Measurements from ENCODE around the gene GNL2.

DNA sequence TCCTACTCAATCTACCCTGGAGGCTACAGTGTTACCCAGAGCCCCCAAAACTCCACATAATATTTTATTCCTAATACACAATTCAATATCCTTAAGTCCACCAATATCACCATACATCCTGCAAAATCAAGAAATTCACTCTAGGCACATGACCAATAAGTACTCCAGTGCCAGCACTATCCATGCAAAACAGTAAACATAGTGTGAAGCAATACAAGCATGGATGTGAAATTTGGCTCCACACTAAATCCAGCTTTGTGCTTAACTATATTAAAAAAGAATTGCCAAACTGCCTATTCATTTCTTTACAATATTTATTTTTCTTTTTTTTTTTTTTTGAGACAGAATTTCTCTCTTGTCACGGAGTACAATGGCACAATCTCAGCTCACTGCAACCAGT is 78.2 kb downstream of the GNL2 start:
- TF ChIP-seq, protein P1, sequence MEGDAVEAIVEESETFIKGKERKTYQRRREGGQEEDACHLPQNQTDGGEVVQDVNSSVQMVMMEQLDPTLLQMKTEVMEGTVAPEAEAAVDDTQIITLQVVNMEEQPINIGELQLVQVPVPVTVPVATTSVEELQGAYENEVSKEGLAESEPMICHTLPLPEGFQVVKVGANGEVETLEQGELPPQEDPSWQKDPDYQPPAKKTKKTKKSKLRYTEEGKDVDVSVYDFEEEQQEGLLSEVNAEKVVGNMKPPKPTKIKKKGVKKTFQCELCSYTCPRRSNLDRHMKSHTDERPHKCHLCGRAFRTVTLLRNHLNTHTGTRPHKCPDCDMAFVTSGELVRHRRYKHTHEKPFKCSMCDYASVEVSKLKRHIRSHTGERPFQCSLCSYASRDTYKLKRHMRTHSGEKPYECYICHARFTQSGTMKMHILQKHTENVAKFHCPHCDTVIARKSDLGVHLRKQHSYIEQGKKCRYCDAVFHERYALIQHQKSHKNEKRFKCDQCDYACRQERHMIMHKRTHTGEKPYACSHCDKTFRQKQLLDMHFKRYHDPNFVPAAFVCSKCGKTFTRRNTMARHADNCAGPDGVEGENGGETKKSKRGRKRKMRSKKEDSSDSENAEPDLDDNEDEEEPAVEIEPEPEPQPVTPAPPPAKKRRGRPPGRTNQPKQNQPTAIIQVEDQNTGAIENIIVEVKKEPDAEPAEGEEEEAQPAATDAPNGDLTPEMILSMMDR (IDR thresholded peaks at IDR 0.05), result no peak
- TF ChIP-seq EZH2 (IDR thresholded peaks at IDR 0.05; ENCODE audit: borderline replicate concordance, insufficient read depth, low read depth, low read length, poor library complexity, severe bottlenecking), result no peak
